Neural cell (in vitro differentiated cells): Measurements from ENCODE around the gene TMEM250. TPM values are rescaled to one million over a fixed set of nuclear protein-coding genes. Genes with fewer than 3 reads are reported as not detected.

Experiments
- H2AFZ ChIP-seq: fragments of 200-600, 300-800 bp; sonication (generic), shearing (Covaris generic); 2 replicates; pipeline ENCODE4 v1.6.0; 2014; ENCODE audit warnings: low read depth, mild to moderate bottlenecking, antibody characterized with exemption, low read length, moderate library complexity
- H3F3A ChIP-seq: fragments of 200-600 bp; shearing (Covaris generic); 2 replicates; pipeline ENCODE4 v1.6.1; 2016; ENCODE audit warnings: mild to moderate bottlenecking, moderate library complexity, mixed read lengths, antibody characterized with exemption, low read length; ENCODE audit not compliant: insufficient read depth, poor library complexity, severe bottlenecking
- H3K27ac ChIP-seq: fragments of 200-600, 300-800 bp; sonication (generic), shearing (Covaris generic); 2 replicates; pipeline ENCODE4 v1.5.1; 2014; ENCODE audit warnings: mild to moderate bottlenecking, low read length, moderate library complexity
- H3K27me3 ChIP-seq: fragments of 300-800, 200-600 bp; sonication (generic), shearing (Covaris generic); 2 replicates; pipeline ENCODE4 v1.6.0; 2014; ENCODE audit warnings: mild to moderate bottlenecking, low read depth, low read length, moderate library complexity; ENCODE audit not compliant: insufficient read depth
- H3K36me3 ChIP-seq: fragments of 300-800, 200-600 bp; sonication (generic), shearing (Covaris generic); 2 replicates; pipeline ENCODE4 v1.5.1; 2014; ENCODE audit warnings: mild to moderate bottlenecking, antibody characterized with exemption, low read length, moderate library complexity; ENCODE audit not compliant: insufficient read depth
- H3K4me2 ChIP-seq: fragments of 300-800, 200-600 bp; sonication (generic), shearing (Covaris generic); 2 replicates; pipeline ENCODE4 v1.6.0; 2014; ENCODE audit warnings: mild to moderate bottlenecking, low read length
- H3K4me3 ChIP-seq: fragments of 300-800, 200-600 bp; sonication (generic), shearing (Covaris generic); 2 replicates; pipeline ENCODE4 v1.5.1; 2014; ENCODE audit warnings: mild to moderate bottlenecking, low read length, moderate library complexity
- H3K79me2 ChIP-seq: fragments of 200-600 bp; shearing (Covaris generic); replicated peaks from 2 replicates; pipeline ENCODE4 v1.6.0; 2014; ENCODE audit warnings: mild to moderate bottlenecking, low read length, moderate library complexity; ENCODE audit not compliant: insufficient read depth
- H3K9ac ChIP-seq: fragments of 300-800, 200-600 bp; sonication (generic), shearing (Covaris generic); 2 replicates; pipeline ENCODE4 v1.6.1; 2016; ENCODE audit warnings: mild to moderate bottlenecking, low read length, mixed read lengths
- H3K9me2 ChIP-seq: fragments of 200-600 bp; shearing (Covaris generic); 2 replicates; pipeline ENCODE4 v1.6.1; 2016; ENCODE audit warnings: mild to moderate bottlenecking, low read length, mixed read lengths; ENCODE audit not compliant: insufficient read depth
- H3K9me3 ChIP-seq: fragments of 200-600, 300-800 bp; sonication (generic), shearing (Covaris generic); 2 replicates; pipeline ENCODE4 v1.6.1; 2016; ENCODE audit warnings: mild to moderate bottlenecking, mixed run types, low read length, moderate library complexity, mixed read lengths
- H4K20me1 ChIP-seq: fragments of 200-600 bp; shearing (Covaris generic); 2 replicates; pipeline ENCODE4 v1.6.1; 2016; ENCODE audit warnings: mild to moderate bottlenecking, mixed run types; ENCODE audit not compliant: insufficient read depth
- EP300 ChIP-seq: fragments of 450-650 bp; conservative IDR thresholded peaks from 2 replicates; pipeline ENCODE4 v1.6.1; 2014; ENCODE audit warnings: antibody characterized with exemption, mild to moderate bottlenecking, moderate library complexity; ENCODE audit not compliant: poor library complexity, severe bottlenecking
- EZH2 ChIP-seq: fragments of 200-600, 300-800 bp; shearing (Covaris generic), sonication (generic); IDR thresholded peaks from 2 replicates; pipeline ENCODE4 v1.6.1; 2014; ENCODE audit warnings: antibody characterized with exemption, low read length, borderline replicate concordance, mild to moderate bottlenecking; ENCODE audit not compliant: insufficient read depth, poor library complexity, severe bottlenecking
- MXI1 ChIP-seq: fragments of 450-650 bp; conservative IDR thresholded peaks from 2 replicates; pipeline ENCODE4 v1.6.1; 2014; ENCODE audit warnings: antibody characterized with exemption, mild to moderate bottlenecking; ENCODE audit not compliant: poor library complexity, severe bottlenecking
- POLR2AphosphoS5 ChIP-seq: IDR thresholded peaks from 2 replicates; pipeline ENCODE4 v1.6.1; 2012
- RAD21 ChIP-seq: fragments of 450-650 bp; conservative IDR thresholded peaks from 2 replicates; pipeline ENCODE4 v1.6.1; 2014; ENCODE audit warnings: antibody characterized with exemption, mild to moderate bottlenecking, moderate library complexity
- SMC3 ChIP-seq: fragments of 450-650 bp; conservative IDR thresholded peaks from 2 replicates; pipeline ENCODE4 v1.6.1; 2014; ENCODE audit warnings: antibody characterized with exemption, mild to moderate bottlenecking, moderate library complexity; ENCODE audit not compliant: poor library complexity
- TAF1 ChIP-seq: IDR thresholded peaks from 2 replicates; pipeline ENCODE4 v1.6.1; 2012; ENCODE audit warnings: low read depth
- polyA plus RNA-seq: library from polyadenylated mRNA; depleted of rRNA; stranded (reverse); fragments of >200 nt; gene quantifications from 2 replicates; pipeline ENCODE4 v1.2.3, GENCODE V29; 2014
- TF ChIP-seq, protein P1 (sequence below): IDR thresholded peaks from 2 replicates; pipeline ENCODE4 v1.6.1; 2012; ENCODE audit warnings: borderline replicate concordance
- TF ChIP-seq, protein P2 (sequence below): fragments of 450-650 bp; IDR thresholded peaks from 2 replicates; pipeline ENCODE4 v1.5.1; 2014; ENCODE audit warnings: antibody characterized with exemption, mild to moderate bottlenecking, moderate library complexity; ENCODE audit not compliant: poor library complexity, severe bottlenecking

TMEM250 gene
- polyA plus RNA-seq, 1 donor from 2014 or later = 15.0 TPM

DNA sequence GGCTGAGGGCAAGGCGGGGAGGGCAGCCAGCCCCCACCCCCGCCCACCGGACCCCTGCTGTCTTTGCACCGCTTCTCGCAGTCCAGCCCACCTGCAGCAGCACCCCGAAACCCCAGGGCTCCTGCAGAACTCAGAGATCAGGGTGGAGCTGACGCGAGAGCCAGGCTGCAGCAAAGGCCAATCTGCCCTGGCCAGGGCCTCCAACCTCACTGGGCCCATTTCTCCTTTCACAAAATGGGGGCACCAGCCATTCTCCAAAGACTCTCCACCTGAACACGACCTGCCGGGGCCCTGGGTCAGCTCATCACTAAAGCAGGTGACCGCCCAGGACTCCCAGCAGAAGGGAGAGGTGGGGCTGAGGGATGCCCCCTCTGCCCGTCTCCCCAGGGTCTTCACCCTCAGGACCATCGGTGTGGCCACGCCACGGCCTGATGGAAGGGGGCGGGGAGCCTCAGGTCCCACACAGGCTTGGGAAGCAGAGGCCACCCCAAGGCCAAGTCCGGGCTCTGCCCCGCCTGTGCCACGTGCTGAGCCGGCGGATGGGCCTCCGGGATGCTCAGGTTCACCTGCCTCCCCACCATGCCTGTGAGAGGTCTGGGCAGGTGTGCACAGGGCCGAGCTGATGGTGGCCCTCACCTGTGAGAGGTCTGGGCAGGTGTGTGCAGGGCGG, 36.7 kb downstream of the TMEM250 start:
- Histone ChIP-seq H3K27ac (no peak overlapping the region), H3K9ac (no peak overlapping the region), H3K36me3 (no peaks in the 10 kb centered on the region), H3K4me3 (no peak overlapping the region), H3K79me2 (no peaks in the 10 kb centered on the region), H3F3A (no peaks in the 10 kb centered on the region), H3K9me3 (no peaks in the 10 kb centered on the region), H2AFZ (no peak overlapping the region), H4K20me1 (no peaks in the 10 kb centered on the region), H3K27me3 (no peaks in the 10 kb centered on the region), H3K4me2 (no peak overlapping the region), H3K9me2 (no peaks in the 10 kb centered on the region)
- TF ChIP-seq MXI1 = no peak

DNA sequence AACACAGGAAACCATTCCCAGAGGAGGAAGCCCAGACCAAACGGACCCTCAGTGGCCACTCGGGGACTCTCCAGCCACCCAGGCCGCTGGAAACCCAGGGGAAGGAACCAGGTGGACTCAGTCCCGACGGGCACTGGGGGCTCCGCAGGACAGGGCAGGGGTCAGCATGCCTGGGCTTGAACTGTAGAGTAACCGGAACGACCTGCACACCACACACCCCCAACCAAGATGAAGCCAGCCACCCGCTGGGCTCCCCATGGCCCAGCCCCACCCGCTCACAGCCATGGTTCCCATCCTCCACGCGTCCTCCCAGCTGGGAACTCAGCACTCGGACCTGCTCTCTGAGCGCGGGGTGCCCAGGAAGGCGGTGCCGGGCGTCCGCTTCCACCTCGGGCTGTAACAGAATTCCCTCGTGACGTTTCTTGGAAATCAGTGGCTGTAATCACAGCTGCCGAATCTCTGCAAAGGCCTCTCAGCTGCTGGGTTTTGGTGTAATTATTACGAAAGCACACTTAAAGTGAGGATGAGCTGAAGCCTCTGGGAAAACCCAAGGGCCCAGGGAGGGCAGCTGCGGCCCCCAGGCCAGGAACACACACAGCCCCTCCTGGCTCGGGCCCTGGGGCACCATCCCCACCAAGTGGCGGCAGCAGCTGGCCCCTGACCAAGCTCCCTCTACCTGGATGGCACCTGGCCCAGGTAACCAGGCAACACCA, 37.4 kb downstream of the TMEM250 start:
- no peaks in the 10 kb centered on the region for H3F3A ChIP-seq
- no peaks in the 10 kb centered on the region for H3K27me3 ChIP-seq
- no peak overlapping the region for H3K4me2 ChIP-seq
- H3K27ac ChIP-seq = no peak overlapping the region
- no peak overlapping the region for H2AFZ ChIP-seq
- H3K36me3 ChIP-seq = no peaks in the 10 kb centered on the region
- H4K20me1 ChIP-seq = no peaks in the 10 kb centered on the region
- H3K9me3 ChIP-seq = no peaks in the 10 kb centered on the region
- no peaks in the 10 kb centered on the region for H3K79me2 ChIP-seq
- TF ChIP-seq TAF1 = no peak
- TF ChIP-seq RAD21 = no peak
- TF ChIP-seq, protein P1, sequence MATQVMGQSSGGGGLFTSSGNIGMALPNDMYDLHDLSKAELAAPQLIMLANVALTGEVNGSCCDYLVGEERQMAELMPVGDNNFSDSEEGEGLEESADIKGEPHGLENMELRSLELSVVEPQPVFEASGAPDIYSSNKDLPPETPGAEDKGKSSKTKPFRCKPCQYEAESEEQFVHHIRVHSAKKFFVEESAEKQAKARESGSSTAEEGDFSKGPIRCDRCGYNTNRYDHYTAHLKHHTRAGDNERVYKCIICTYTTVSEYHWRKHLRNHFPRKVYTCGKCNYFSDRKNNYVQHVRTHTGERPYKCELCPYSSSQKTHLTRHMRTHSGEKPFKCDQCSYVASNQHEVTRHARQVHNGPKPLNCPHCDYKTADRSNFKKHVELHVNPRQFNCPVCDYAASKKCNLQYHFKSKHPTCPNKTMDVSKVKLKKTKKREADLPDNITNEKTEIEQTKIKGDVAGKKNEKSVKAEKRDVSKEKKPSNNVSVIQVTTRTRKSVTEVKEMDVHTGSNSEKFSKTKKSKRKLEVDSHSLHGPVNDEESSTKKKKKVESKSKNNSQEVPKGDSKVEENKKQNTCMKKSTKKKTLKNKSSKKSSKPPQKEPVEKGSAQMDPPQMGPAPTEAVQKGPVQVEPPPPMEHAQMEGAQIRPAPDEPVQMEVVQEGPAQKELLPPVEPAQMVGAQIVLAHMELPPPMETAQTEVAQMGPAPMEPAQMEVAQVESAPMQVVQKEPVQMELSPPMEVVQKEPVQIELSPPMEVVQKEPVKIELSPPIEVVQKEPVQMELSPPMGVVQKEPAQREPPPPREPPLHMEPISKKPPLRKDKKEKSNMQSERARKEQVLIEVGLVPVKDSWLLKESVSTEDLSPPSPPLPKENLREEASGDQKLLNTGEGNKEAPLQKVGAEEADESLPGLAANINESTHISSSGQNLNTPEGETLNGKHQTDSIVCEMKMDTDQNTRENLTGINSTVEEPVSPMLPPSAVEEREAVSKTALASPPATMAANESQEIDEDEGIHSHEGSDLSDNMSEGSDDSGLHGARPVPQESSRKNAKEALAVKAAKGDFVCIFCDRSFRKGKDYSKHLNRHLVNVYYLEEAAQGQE = no peak
- TF ChIP-seq MXI1 = no peak
- no peak for TF ChIP-seq EZH2
- TF ChIP-seq, protein P2, sequence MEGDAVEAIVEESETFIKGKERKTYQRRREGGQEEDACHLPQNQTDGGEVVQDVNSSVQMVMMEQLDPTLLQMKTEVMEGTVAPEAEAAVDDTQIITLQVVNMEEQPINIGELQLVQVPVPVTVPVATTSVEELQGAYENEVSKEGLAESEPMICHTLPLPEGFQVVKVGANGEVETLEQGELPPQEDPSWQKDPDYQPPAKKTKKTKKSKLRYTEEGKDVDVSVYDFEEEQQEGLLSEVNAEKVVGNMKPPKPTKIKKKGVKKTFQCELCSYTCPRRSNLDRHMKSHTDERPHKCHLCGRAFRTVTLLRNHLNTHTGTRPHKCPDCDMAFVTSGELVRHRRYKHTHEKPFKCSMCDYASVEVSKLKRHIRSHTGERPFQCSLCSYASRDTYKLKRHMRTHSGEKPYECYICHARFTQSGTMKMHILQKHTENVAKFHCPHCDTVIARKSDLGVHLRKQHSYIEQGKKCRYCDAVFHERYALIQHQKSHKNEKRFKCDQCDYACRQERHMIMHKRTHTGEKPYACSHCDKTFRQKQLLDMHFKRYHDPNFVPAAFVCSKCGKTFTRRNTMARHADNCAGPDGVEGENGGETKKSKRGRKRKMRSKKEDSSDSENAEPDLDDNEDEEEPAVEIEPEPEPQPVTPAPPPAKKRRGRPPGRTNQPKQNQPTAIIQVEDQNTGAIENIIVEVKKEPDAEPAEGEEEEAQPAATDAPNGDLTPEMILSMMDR = no peak
- TF ChIP-seq EP300 = no peak
- no peak for TF ChIP-seq POLR2AphosphoS5
- TF ChIP-seq SMC3 = no peak
- H3K9me2 ChIP-seq = no peaks in the 10 kb centered on the region
- no peak overlapping the region for H3K4me3 ChIP-seq
- H3K9ac ChIP-seq = no peak overlapping the region
